Measurements from ENCODE around the gene NPTN. TPM values are rescaled to one million over a fixed set of nuclear protein-coding genes. Genes with fewer than 3 reads are reported as not detected.

The NPTN gene
- polyA plus RNA-seq, 2 of the 4 experiments (the other 2 are of a cell fraction): 150 to 201 TPM

DNA sequence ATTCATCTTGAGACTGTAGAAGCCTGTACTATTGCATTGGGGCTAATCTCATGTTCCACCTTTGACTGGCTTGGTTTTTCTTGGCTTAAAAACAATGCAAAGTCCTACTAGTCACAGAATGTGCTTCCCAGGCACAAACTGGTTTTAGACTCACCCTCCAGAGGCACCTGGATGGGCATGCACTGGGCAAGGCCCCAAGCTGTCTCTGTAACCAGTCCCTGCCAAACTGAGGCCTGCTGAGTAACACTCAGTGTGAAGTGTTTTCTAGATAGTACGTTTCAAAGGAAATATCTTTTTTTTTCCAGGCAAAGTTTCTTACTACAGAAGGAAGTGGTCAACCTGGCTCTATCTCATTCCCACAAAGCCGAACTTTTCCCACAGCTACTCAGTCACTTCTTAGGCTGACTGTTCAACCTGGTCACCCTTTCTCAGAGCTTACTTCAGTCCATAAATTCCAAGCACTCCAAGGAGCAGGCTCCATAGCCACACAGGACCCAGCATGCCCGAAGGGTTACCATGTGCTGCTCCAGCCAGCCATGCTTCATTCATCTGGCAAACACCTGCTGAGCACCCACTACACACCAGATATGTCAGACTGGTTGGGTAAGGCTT is 57.4 kb downstream of the NPTN start:
- no peak overlapping the region for H3K4me3 ChIP-seq
- no peak for ATAC-seq
- CTCF ChIA-PET: interaction anchor here (0.8 to 1.4 kb wide), 3 partner anchors 11 to 60 kb away, joined by 3 to 6 read pairs (median 3); no protein-coding TSS in a partner anchor
- H3K9me3 ChIP-seq: no peaks in the 10 kb centered on the region
- WGBS (ENCODE audit: missing lambda C conversion rate): 93% methylated on average over 3 of the region's 3 CpGs
- POLR2A ChIA-PET: no interaction called here
- H3K4me1 ChIP-seq: no peaks in the 10 kb centered on the region
- H3K4me2 ChIP-seq: no peak overlapping the region
- H3K27ac ChIP-seq: no peak overlapping the region
- no peak for DNase-seq (ENCODE audit: low read depth in 1 of 2, low spot score in 1 of 2)
- TF ChIP-seq CTCF (IDR thresholded peaks at IDR 0.05): no peak
- no peak for TF ChIP-seq RARB (CRISPR knock-in tag; IDR thresholded peaks at IDR 0.05)
- no peak for TF ChIP-seq RCOR1 (IDR thresholded peaks at IDR 0.05; ENCODE audit: low read depth, low read length)
- no peak for TF ChIP-seq NR3C1 (IDR thresholded peaks at IDR 0.05)
- no peak for TF ChIP-seq HOXB5 (CRISPR knock-in tag; IDR thresholded peaks at IDR 0.05)
- no peak for TF ChIP-seq ESRRA (IDR thresholded peaks at IDR 0.05; ENCODE audit: borderline replicate concordance, low read length)
- FAIRE-seq: no peak

GRCh38 chr15:73573572-73573971 is 59.6 kb downstream of the NPTN start:
- POLR2A ChIA-PET: no interaction called here
- TF ChIP-seq HES2 (IDR thresholded peaks at IDR 0.05) (no peak), GATA3 (IDR thresholded peaks at IDR 0.05; ENCODE audit: borderline replicate concordance) (no peak), SMC3 (IDR thresholded peaks at IDR 0.05) (no peak), RFX5 (IDR thresholded peaks at IDR 0.05) (no peak), HOXB5 (CRISPR knock-in tag; IDR thresholded peaks at IDR 0.05) (no peak), HEYL (CRISPR knock-in tag; IDR thresholded peaks at IDR 0.05) (no peak), POLR2AphosphoS2 (conservative IDR thresholded peaks at IDR 0.05; ENCODE audit: low read length) (no peak), RARB (CRISPR knock-in tag; IDR thresholded peaks at IDR 0.05) (no peak), TP53 (CRISPR knock-in tag; IDR thresholded peaks at IDR 0.05) (no peak), SREBF2 (IDR thresholded peaks at IDR 0.05) (no peak), ELK1 (IDR thresholded peaks at IDR 0.05; ENCODE audit: low read depth, low read length) (no peak), MAFK (IDR thresholded peaks at IDR 0.05; ENCODE audit: partially characterized antibody) (no peak), HDAC2 (IDR thresholded peaks at IDR 0.05) (no peak), E2F6 (IDR thresholded peaks at IDR 0.05; ENCODE audit: borderline replicate concordance, low read depth) (no peak), NFE2L2 (conservative IDR thresholded peaks at IDR 0.05; ENCODE audit: low read length) (no peak), ZFP36 (IDR thresholded peaks at IDR 0.05; ENCODE audit: borderline replicate concordance, partially characterized antibody) (no peak), FOXS1 (CRISPR knock-in tag; IDR thresholded peaks at IDR 0.05) (no peak)
- TF ChIP-seq, protein P1, sequence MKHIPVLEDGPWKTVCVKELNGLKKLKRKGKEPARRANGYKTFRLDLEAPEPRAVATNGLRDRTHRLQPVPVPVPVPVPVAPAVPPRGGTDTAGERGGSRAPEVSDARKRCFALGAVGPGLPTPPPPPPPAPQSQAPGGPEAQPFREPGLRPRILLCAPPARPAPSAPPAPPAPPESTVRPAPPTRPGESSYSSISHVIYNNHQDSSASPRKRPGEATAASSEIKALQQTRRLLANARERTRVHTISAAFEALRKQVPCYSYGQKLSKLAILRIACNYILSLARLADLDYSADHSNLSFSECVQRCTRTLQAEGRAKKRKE (CRISPR knock-in tag; IDR thresholded peaks at IDR 0.05; ENCODE audit: low read depth): no peak
- TF ChIP-seq, protein P2, sequence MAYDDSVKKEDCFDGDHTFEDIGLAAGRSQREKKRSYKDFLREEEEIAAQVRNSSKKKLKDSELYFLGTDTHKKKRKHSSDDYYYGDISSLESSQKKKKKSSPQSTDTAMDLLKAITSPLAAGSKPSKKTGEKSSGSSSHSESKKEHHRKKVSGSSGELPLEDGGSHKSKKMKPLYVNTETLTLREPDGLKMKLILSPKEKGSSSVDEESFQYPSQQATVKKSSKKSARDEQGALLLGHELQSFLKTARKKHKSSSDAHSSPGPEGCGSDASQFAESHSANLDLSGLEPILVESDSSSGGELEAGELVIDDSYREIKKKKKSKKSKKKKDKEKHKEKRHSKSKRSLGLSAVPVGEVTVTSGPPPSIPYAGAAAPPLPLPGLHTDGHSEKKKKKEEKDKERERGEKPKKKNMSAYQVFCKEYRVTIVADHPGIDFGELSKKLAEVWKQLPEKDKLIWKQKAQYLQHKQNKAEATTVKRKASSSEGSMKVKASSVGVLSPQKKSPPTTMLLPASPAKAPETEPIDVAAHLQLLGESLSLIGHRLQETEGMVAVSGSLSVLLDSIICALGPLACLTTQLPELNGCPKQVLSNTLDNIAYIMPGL (CRISPR knock-in tag; IDR thresholded peaks at IDR 0.05; ENCODE audit: borderline replicate concordance): no peak
- H3K4me2 ChIP-seq: no peak overlapping the region
- FAIRE-seq (no peak), ATAC-seq (no peak), DNase-seq (ENCODE audit: low read depth in 1 of 2, low spot score in 1 of 2) (no peak)
- H3K9me3 ChIP-seq: no peaks in the 10 kb centered on the region
- WGBS (ENCODE audit: missing lambda C conversion rate): 91% methylated on average over 9 of the region's 9 CpGs
- no peak overlapping the region for H3K4me3 ChIP-seq
- no peaks in the 10 kb centered on the region for H3K4me1 ChIP-seq
- CTCF ChIA-PET: interaction anchor here (0.6 to 1.8 kb wide), 10 partner anchors 9 to 329 kb away, joined by 3 to 11 read pairs (median 4); no protein-coding TSS in a partner anchor
- no peak overlapping the region for H3K27ac ChIP-seq

All from A549 (cell line).